Activated CD4-positive, alpha-beta T cell treated with anti-CD3 and anti-CD28 coated beads for 36 hours (primary cell): ENCODE data around the gene RPRD1B. TPM values are rescaled to one million over a fixed set of nuclear protein-coding genes. Genes with fewer than 3 reads are reported as not detected.

Experiments
- ATAC-seq: fragments of 200-7000 bp; cut with Tn5 transposase; one replicate; pipeline ENCODE4 v1.10.0; 2021; ENCODE audit warnings: mild to moderate bottlenecking, moderate library complexity
- CTCF ChIA-PET: fragments of 350-600 bp; sonication (Branson Sonifier 250); formaldehyde crosslinking; loops from one replicate; lab custom pipeline; 2021; ENCODE audit warnings: antibody characterized with exemption; lab: Charles Lee
- POLR2A ChIA-PET: fragments of 350-600 bp; sonication (Branson Sonifier 250); formaldehyde crosslinking; loops from one replicate; lab custom pipeline; 2021; ENCODE audit warnings: antibody characterized with exemption, inconsistent platforms; lab: Charles Lee
- DNase-seq: peaks from one replicate; pipeline ENCODE4 v3.0.0-alpha.2; 2020
- H3K27ac Mint-ChIP-seq: one replicate; pipeline ENCODE4 v1.8.0; 2021; ENCODE audit warnings: mixed read lengths
- H3K27me3 Mint-ChIP-seq: one replicate; pipeline ENCODE4 v1.8.0; 2021; ENCODE audit warnings: mixed read lengths
- H3K36me3 Mint-ChIP-seq: one replicate; pipeline ENCODE4 v1.8.0; 2021; ENCODE audit warnings: low read depth, mixed read lengths
- H3K4me1 Mint-ChIP-seq: one replicate; pipeline ENCODE4 v1.8.0; 2021; ENCODE audit warnings: mixed read lengths
- H3K4me3 Mint-ChIP-seq: one replicate; pipeline ENCODE4 v1.8.0; 2021; ENCODE audit warnings: mild to moderate bottlenecking, moderate library complexity, mixed read lengths
- H3K9me3 Mint-ChIP-seq: one replicate; pipeline ENCODE4 v1.8.0; 2021; ENCODE audit warnings: low read depth, mixed read lengths
- intact Hi-C, 2 experiments: fragments of 100-400 bp; cut with DNase I in 1 of 2; cut with micrococcal nuclease in 1 of 2; formaldehyde crosslinking; loops; one replicate each; pipeline versions ENCODE4 v1.14.2 to v1.15.1; 2022 to 2024; cut with DNase I, micrococcal nuclease
- total RNA-seq, 2 experiments: library from RNA; stranded (reverse); gene quantifications; one replicate each; pipeline ENCODE4 v1.2.3, GENCODE V29; 2021

The RPRD1B gene
- total RNA-seq, 2 experiments from 2014 or later: 29.9 to 36.4 TPM

DNA sequence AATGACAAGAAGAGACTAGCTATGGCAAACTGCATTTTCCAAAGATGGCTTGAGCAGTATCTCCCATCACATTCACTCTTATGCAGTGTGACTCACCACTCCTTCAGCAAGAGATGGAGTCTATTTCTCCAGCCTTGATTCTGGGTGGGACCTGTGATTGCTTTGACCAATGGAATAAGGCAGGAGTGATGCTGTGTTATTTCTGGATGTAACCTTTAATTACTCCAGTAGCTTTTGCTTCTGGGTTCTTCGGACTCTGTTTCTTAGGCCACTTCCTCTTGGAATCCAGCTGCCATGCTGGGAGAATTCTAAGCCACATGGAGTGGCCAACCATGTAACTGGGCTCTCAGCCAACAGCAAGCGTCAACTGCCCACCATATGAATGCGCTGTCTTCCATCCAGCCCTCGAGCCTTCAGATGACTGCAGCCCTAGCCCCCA, 80.8 kb downstream of the RPRD1B start:
- intact Hi-C loops: no loop called here
- Mint-ChIP-seq H3K36me3 (no peaks in the 10 kb centered on the region), H3K27me3 (no peaks in the 10 kb centered on the region), H3K27ac (no peak overlapping the region), H3K4me3 (no peak overlapping the region), H3K4me1 (no peaks in the 10 kb centered on the region), H3K9me3 (no peaks in the 10 kb centered on the region)
- POLR2A ChIA-PET: no interaction called here
- CTCF ChIA-PET: interaction anchor here (0.6 to 1.4 kb wide), 3 partner anchors 9 to 107 kb away, joined by 3 read pairs; no protein-coding TSS in a partner anchor
- no peak for DNase-seq
- no peak for ATAC-seq

DNA sequence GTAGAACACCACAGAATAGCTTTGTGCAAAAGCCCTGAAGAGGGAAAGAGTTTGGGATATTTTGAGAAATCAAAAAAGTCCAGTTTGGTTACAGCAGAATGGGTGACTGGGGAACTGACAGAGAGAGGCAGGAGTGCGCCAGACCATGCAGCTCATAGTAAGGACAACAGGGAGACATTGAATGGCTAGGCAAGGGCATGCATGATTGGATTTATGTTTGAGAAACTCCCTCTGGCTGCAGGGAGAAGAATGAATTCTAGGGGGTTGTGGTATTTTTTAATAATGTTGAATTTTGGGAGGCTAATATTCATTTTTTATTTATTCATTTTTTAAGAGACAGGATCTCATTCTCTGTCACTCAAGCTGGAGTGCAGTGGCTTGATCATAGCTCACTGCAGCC, 81.7 kb downstream of the RPRD1B start:
- CTCF ChIA-PET: interaction anchor here (0.8 to 1.0 kb wide), 2 partner anchors 47 to 53 kb away, joined by 3 read pairs; no protein-coding TSS in a partner anchor
- DNase-seq (no peak), ATAC-seq (no peak)
- Mint-ChIP-seq H3K9me3 (no peaks in the 10 kb centered on the region), H3K4me1 (no peaks in the 10 kb centered on the region), H3K4me3 (no peak overlapping the region), H3K27ac (no peak overlapping the region), H3K36me3 (no peaks in the 10 kb centered on the region), H3K27me3 (peaks cover 2% of the 10 kb centered on the region)
- POLR2A ChIA-PET: no interaction called here
- intact Hi-C loops: no loop called here

DNA sequence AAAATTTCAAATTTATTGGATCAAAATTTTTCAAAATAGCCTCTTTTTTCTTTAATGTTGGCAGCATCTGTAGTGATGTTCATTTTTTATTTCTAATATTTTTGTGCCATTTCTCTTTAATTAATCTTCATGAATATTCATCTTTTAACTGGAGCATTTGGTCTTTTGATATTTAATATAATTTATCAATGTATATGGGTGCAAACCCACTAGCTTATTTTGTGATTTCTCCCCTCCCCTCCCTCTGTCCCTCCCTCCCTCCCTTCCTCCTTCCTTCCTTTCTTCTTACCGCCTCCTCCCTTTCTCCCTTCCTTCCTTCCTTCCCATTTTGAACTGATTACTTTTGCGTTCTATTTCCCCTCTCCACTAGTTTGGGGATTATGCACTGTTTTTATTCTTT, 82.3 kb downstream of the RPRD1B start:
- CTCF ChIA-PET: interaction anchor here (0.5 to 0.8 kb wide), 2 partner anchors 19 to 54 kb away, joined by 3 read pairs; no protein-coding TSS in a partner anchor
- Mint-ChIP-seq H3K27me3 (peaks cover 2% of the 10 kb centered on the region), H3K9me3 (no peaks in the 10 kb centered on the region), H3K4me3 (no peak overlapping the region), H3K27ac (no peak overlapping the region), H3K36me3 (no peaks in the 10 kb centered on the region), H3K4me1 (no peaks in the 10 kb centered on the region)
- intact Hi-C loops: no loop called here
- POLR2A ChIA-PET: no interaction called here
- ATAC-seq: no peak
- no peak for DNase-seq

DNA sequence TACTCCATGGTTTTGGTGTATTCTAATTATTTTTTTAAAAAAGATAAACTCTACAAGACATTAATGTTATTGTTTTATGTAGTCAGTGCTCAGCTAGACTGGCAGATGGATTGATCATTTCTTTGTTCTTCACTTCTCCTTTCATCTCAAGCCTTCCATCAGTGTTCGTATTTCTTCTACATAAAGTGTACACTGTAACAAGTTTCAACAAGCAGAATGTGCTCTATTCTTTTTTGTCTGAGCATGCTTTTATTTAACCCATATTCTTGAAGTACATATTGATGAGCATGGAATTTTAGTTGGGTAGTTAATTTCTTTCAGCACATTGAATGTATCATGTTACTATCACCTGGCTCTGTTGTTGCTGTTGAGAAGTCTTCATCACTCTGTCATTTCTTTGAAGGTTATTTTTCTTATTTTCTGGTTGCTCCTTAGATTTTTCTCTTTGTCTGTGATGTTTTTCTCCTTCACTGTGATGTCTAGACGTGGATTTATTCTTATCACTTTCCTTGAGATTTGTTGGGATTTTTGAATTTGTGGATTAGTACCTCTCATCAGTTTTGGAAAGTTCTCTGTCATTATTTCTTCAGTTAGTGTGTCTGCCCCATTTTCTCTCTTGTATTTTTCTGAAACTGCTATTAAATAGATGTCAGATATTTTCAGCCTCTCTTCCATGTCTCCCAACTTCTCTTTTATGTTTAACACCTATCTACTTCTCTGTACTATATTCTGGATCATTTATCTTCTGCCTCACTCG, 83.0 kb downstream of the RPRD1B start:
- DNase-seq: no peak
- peaks cover 2% of the 10 kb centered on the region for H3K27me3 Mint-ChIP-seq
- no peaks in the 10 kb centered on the region for H3K4me1 Mint-ChIP-seq
- no peaks in the 10 kb centered on the region for H3K9me3 Mint-ChIP-seq
- no peak overlapping the region for H3K4me3 Mint-ChIP-seq
- CTCF ChIA-PET: interaction anchor here (0.5 kb wide), 2 partner anchors 20 to 36 kb away, joined by 3 read pairs; no protein-coding TSS in a partner anchor
- intact Hi-C loops: no loop called here
- no peaks in the 10 kb centered on the region for H3K36me3 Mint-ChIP-seq
- POLR2A ChIA-PET: no interaction called here
- no peak for ATAC-seq
- no peak overlapping the region for H3K27ac Mint-ChIP-seq

DNA sequence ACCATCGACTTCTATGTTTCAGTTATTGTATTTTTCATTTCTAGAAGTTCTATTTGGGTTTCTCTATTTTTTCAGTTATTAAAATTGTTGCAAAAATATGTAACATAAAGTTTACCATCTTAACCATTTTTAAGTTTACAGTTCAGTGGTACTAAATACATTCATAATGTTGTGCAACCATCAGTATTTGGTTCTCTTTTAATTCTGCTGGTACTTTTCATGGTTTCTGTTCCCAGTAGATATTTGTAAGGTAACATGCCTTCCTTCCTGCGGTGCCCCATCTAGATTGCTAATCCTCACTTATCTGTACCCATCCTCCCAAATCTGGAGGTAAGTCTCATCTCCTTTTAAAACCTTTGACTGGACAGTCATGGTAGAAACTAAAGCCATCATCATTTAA, 83.7 kb downstream of the RPRD1B start:
- POLR2A ChIA-PET: no interaction called here
- H3K9me3 Mint-ChIP-seq: no peaks in the 10 kb centered on the region
- no peak for ATAC-seq
- CTCF ChIA-PET: no interaction called here
- DNase-seq: no peak
- H3K27me3 Mint-ChIP-seq: peaks cover 2% of the 10 kb centered on the region
- no peaks in the 10 kb centered on the region for H3K36me3 Mint-ChIP-seq
- no peak overlapping the region for H3K27ac Mint-ChIP-seq
- intact Hi-C loops: no loop called here
- H3K4me3 Mint-ChIP-seq: no peak overlapping the region
- H3K4me1 Mint-ChIP-seq: no peaks in the 10 kb centered on the region

DNA sequence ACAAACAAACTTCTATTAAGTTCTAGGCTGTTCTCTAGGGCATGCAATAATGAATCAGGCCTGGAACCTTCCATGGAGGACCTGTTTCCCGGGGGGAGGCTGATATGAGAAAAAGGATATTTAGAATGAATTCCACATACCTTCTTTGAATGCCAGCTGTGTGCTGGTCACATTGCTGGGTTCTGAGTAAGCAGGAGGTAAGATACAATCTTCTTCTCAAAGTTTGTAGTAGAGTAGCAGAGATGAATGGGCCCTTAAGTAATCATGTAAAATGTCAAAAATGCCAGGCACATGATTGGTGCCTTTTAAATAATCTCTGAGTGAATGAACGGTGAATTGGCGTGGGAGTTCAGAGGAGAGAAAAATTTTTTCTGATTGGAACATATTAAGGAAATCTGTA, 84.1 kb downstream of the RPRD1B start:
- H3K4me3 Mint-ChIP-seq: no peak overlapping the region
- intact Hi-C loops: no loop called here
- DNase-seq: no peak
- no peak overlapping the region for H3K27ac Mint-ChIP-seq
- ATAC-seq: no peak
- no peaks in the 10 kb centered on the region for H3K36me3 Mint-ChIP-seq
- ChIA-PET POLR2A (no interaction called here), CTCF (no interaction called here)
- H3K4me1 Mint-ChIP-seq: no peaks in the 10 kb centered on the region
- no peaks in the 10 kb centered on the region for H3K9me3 Mint-ChIP-seq
- peaks cover 2% of the 10 kb centered on the region for H3K27me3 Mint-ChIP-seq

DNA sequence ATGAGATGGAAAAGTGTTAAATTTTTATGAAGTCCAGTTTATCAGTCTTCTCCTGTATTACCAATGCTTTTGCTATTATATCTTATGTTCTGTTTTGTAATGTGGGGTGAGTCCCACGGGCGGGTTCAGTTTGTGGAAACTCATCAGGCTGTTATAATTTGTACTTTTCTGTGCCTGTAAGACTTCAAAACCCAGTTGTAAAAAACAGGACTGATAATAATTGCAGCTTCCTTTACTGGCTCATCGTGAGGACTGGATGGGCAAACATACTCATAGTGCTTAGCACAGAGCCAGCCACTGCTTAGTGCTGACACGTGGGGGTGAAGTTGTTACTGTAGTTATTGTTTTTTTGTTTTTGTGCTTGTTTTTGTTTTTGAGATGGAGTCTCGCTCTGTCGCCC, 85.9 kb downstream of the RPRD1B start:
- Mint-ChIP-seq H3K27me3 (peaks cover 2% of the 10 kb centered on the region), H3K9me3 (no peaks in the 10 kb centered on the region), H3K4me1 (peaks cover 3% of the 10 kb centered on the region), H3K36me3 (no peaks in the 10 kb centered on the region), H3K4me3 (no peak overlapping the region), H3K27ac (no peak overlapping the region)
- intact Hi-C loops: no loop called here
- no peak for DNase-seq
- POLR2A ChIA-PET: no interaction called here
- CTCF ChIA-PET: no interaction called here
- no peak for ATAC-seq

DNA sequence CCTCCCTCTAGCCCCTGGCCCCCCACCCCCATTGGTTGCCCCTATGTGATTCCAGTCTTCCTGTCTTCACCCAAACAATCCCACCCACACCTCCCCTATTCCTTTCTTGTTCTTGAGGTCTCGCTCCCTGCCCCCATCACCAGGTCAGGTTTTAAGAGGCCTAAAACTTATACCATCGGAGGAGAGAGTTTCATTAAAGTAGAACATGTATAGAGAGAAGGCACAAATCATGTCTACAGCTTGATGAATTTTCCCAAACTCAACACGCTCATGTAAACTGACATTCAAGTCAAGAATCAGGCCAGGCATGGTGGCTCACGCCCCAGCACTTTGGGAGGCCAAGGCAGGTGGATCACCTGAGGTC, 87.1 kb downstream of the RPRD1B start:
- peaks cover 2% of the 10 kb centered on the region for H3K27me3 Mint-ChIP-seq
- CTCF ChIA-PET: no interaction called here
- H3K36me3 Mint-ChIP-seq: no peaks in the 10 kb centered on the region

DNA sequence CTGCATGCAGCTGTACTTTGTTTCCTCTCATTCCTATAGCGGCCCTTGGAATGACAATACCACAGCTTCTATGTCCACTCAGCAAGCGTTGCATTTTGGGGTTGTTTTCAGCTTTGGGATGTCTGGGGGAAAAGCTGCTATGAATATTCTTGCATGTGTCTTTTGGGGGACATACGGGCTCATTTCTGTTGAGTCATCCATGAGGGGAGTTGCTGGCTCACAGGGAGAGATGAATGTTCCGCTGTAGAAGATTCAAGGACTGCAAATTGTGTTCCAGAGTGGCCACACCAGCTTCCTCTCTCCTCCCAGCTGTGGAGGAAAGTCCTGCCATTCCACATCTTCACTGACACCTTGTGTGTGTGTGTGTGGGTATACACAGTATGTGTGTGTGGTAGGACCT, 88.2 kb downstream of the RPRD1B start:
- DNase-seq (no peak), ATAC-seq (no peak)
- Mint-ChIP-seq H3K4me1 (peaks cover 3% of the 10 kb centered on the region), H3K36me3 (no peaks in the 10 kb centered on the region), H3K9me3 (no peaks in the 10 kb centered on the region), H3K27me3 (peaks cover 2% of the 10 kb centered on the region), H3K27ac (no peak overlapping the region), H3K4me3 (no peak overlapping the region)
- ChIA-PET POLR2A (no interaction called here), CTCF (no interaction called here)
- intact Hi-C loops: no loop called here

More for the DNA sequence above, 87.1 kb downstream of the RPRD1B start:
- DNase-seq: no peak
- Mint-ChIP-seq H3K27ac (no peak overlapping the region), H3K4me1 (peaks cover 3% of the 10 kb centered on the region), H3K9me3 (no peaks in the 10 kb centered on the region), H3K4me3 (no peak overlapping the region)
- POLR2A ChIA-PET: no interaction called here
- intact Hi-C loops: no loop called here
- no peak for ATAC-seq

DNA sequence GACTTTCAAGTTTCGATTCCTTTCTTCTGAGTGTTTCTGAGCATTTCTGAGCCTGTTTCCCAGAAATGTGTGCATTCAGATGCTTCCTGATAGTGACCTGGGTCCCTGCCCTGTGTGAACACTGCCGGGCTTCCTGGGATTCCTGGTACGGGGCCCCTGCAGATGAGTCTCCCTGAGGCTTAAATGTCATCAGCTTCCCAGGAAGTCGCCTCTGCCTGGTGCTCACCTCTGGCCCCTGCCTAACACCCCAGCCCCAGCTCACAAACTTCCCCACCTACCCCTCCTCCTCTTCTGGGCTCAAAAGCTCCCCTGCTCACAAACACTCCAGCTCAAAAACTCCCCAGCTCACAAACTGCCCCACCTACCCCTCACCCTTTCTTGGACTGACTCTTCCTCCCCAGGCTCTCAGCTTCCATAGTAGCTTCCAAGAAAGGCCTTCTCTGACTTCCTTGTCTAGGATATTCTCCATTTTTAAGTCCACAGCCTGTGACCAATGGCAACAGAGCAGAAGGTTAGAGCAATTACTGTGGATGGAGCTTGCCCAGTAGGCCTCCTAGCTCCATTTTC, 89.6 kb downstream of the RPRD1B start:
- intact Hi-C loops: no loop called here
- Mint-ChIP-seq H3K36me3 (no peaks in the 10 kb centered on the region), H3K9me3 (no peaks in the 10 kb centered on the region), H3K4me1 (peaks cover 3% of the 10 kb centered on the region), H3K4me3 (no peak overlapping the region), H3K27me3 (peaks cover 2% of the 10 kb centered on the region), H3K27ac (no peak overlapping the region)
- ATAC-seq (peak; percentile 36), DNase-seq (no peak)
- ChIA-PET CTCF (interaction anchor here (0.7 to 0.8 kb wide), 2 partner anchors 9 to 11 kb away, joined by 3 read pairs; no protein-coding TSS in a partner anchor), POLR2A (no interaction called here)

DNA sequence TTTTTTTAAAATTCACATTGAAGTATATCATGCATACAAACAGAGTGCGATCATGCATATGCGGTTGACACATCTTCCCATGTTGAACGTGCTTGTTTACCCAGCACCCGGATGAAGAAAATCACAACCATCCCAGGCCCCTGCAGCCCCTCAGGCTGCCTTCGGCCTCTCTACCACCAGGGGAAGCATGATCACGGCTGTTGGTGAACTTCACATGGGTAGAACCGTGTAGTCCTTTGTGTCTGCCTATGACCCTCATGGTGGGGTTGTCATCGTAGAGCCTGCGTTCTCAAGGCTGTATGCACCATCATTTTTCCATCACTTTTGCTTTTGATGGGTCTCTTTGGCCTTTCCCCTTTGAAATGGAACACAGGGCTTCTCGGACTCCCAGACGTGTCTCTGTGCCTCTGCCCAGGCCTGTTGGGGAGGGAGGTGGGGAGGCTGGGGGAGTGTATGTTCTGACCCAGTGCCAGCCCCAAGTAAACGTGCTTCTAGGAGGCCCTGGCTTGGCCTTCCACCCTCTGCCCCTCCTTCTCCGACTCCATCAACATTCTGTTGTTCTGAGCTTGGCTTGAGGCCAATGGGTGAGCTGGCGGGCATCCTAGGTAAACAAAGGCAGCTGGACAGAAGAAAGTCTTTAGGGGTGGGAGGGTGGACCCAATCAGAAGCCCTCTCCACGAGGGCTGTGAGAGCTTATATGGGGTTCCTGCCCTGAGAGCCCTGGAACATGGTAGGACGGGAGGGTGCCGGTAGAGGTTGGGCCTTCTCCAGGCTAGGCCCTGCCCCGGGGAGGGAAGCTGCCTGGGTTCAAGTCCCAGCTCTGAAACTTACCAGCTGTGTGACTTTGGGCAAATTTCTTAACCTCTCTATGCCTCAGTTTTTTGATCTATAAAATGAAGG, 91.9 kb downstream of the RPRD1B start:
- Mint-ChIP-seq H3K36me3 (no peaks in the 10 kb centered on the region), H3K4me1 (peaks cover 3% of the 10 kb centered on the region), H3K4me3 (no peak overlapping the region), H3K9me3 (no peaks in the 10 kb centered on the region), H3K27ac (no peak overlapping the region), H3K27me3 (no peaks in the 10 kb centered on the region)
- ChIA-PET POLR2A (no interaction called here), CTCF (interaction anchor here (0.6 kb wide), 1 partner anchor 35 kb away, joined by 3 read pairs; no protein-coding TSS in a partner anchor)
- intact Hi-C loops: no loop called here
- ATAC-seq (peak; percentile 12), DNase-seq (no peak)
